COR-L47 (cell line): ENCODE measurements around the gene MFAP1.
"Not testable (repeated sequence)": the region's sequence is repeated elsewhere in the genome, so short reads cannot be mapped to it uniquely, and the experiment has no call there.

ENCODE experiments used
- DNase-seq: peaks from one replicate; lab custom pipeline; 2025; lab: John Stamatoyannopoulos, UW

Gene MFAP1

GRCh38 chr15:43824302-43825246 is at the start of gene MFAP1:
Gene MFAP1 (minus strand): TSS chr15:43824690. CDS start chr15:43824569, 121 bp downstream.
- peak; percentile 98 for DNase-seq

- DNase-seq: no peak
These were observed 49.2 kb upstream of the MFAP1 start for GRCh38 chr15:43873651-43874050.

- peak; percentile 59 for DNase-seq
These were observed 48.0 kb upstream of the MFAP1 start for GRCh38 chr15:43872416-43873020.

- DNase-seq: no peak
These were observed 47.3 kb upstream of the MFAP1 start for GRCh38 chr15:43871835-43872234.

GRCh38 chr15:43868406-43868805 is 43.9 kb upstream of the MFAP1 start:
- no peak for DNase-seq

GRCh38 chr15:43867096-43867495 is 42.6 kb upstream of the MFAP1 start:
- DNase-seq: no peak

GRCh38 chr15:43866636-43867035 is 42.1 kb upstream of the MFAP1 start:
- DNase-seq: not testable (repeated sequence)

GRCh38 chr15:43859546-43859945 is 35.1 kb upstream of the MFAP1 start:
- DNase-seq: no peak

- DNase-seq: no peak
These were observed 30.3 kb upstream of the MFAP1 start for GRCh38 chr15:43854801-43855200.

- no peak for DNase-seq
These were observed 28.1 kb upstream of the MFAP1 start for GRCh38 chr15:43852607-43853006.

- DNase-seq: no peak
These were observed 26.8 kb upstream of the MFAP1 start for GRCh38 chr15:43851251-43851650.

GRCh38 chr15:43845421-43845820 is 20.9 kb upstream of the MFAP1 start:
- no peak for DNase-seq

GRCh38 chr15:43832485-43832884 is 8.0 kb upstream of the MFAP1 start:
- not testable (repeated sequence) for DNase-seq

GRCh38 chr15:43831519-43832052 is 7.1 kb upstream of the MFAP1 start:
- DNase-seq: not testable (repeated sequence)

- not testable (repeated sequence) for DNase-seq
These were observed 6.3 kb upstream of the MFAP1 start for GRCh38 chr15:43830691-43831275.

- DNase-seq: not testable (repeated sequence)
These were observed 5.6 kb upstream of the MFAP1 start for GRCh38 chr15:43829951-43830540.

- DNase-seq: no peak
These were observed 3.7 kb upstream of the MFAP1 start for GRCh38 chr15:43828061-43828657.

- peak; percentile 90 for DNase-seq
These were observed 2.2 kb upstream of the MFAP1 start, which contains the start of gene WDR76 for GRCh38 chr15:43826508-43827341. Gene WDR76 (plus strand): TSS chr15:43827002. CDS start chr15:43827033, 31 bp downstream.

- no peak for DNase-seq
These were observed 1.6 kb upstream of the MFAP1 start for GRCh38 chr15:43826029-43826507.

GRCh38 chr15:43825305-43825704 is 815 bp upstream of the MFAP1 start:
- DNase-seq: not testable (repeated sequence)
